Fibroblast of skin of scalp (primary cell): ENCODE measurements around the gene C2orf92.
A peak's percentile ranks its signal among the peaks of the same experiment; 100 is the strongest.

Experiments
- DNase-seq: peaks from one replicate; pipeline ENCODE4 v3.0.0-alpha.2; 2013

Gene C2orf92

DNA sequence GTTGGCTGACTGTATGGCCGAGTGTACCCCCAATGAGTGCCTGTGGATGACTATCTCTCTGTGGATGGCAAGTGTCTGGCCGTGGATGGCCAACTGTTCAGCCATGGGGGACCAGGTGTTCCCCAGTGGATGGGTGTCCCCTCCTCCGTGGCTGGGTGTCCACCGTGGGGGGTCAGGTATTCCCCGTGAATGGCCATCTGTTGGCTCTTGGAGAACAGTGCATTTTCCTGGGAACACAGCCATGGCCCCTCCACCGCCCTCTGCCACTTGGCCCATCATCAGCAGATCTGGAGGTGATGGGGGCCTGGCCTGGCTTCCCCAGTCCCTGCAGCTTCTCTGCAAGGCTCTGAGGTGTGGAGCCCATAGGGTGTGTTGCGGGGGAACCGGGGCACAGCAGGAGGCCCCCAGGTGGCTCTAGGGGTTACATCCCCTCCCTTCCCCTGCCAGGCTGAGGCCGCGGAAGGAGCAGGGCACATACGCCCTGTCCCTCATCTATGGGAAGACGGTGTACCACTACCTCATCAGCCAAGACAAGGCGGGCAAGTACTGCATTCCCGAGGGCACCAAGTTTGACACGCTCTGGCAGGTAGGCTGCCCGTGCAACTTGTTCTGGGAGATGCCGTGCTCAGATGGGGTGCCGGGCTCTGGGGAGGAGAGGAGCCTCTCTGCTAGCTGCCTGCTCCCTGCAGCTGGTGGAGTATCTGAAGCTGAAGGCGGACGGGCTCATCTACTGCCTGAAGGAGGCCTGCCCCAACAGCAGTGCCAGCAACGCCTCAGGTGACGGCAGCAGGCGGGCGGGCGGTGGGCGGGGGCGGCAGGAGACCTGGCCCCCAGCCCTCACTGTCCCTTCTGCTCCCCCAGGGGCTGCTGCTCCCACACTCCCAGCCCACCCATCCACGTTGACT is 63.2 kb downstream of the C2orf92 start:
- no peak for DNase-seq

DNA sequence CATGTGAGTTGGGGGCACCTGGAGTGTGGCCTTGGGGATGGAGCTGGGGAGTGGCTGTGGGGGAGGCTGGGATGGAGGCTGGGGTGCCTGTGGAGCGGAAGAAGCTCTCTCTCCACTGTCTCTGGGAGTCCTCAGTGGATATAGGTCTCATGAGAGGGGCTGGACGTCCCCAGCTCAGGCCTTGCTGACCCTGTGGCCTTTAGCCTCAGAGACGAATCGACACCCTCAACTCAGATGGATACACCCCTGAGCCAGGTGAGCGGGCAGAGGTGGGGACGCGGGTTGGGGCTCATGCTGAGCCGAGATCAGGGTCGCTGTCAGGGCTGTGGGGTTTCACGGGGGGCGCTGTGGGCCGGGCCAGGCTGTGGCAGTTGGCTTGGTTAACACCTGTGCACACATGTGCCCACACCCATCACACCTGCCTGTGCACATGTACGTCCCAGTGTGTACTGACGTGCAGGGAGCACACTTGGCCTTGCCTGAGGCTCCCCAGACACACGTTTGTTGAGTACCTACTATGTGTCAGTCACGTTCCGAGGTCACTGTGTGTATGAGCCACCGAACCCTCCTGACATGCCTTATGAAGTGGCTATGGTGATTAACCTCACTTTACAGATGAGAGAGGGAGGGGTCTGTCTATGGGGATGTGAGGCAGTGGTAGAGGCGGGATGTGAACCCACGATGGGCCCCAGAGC is 64.0 kb downstream of the C2orf92 start:
- no peak for DNase-seq

DNA sequence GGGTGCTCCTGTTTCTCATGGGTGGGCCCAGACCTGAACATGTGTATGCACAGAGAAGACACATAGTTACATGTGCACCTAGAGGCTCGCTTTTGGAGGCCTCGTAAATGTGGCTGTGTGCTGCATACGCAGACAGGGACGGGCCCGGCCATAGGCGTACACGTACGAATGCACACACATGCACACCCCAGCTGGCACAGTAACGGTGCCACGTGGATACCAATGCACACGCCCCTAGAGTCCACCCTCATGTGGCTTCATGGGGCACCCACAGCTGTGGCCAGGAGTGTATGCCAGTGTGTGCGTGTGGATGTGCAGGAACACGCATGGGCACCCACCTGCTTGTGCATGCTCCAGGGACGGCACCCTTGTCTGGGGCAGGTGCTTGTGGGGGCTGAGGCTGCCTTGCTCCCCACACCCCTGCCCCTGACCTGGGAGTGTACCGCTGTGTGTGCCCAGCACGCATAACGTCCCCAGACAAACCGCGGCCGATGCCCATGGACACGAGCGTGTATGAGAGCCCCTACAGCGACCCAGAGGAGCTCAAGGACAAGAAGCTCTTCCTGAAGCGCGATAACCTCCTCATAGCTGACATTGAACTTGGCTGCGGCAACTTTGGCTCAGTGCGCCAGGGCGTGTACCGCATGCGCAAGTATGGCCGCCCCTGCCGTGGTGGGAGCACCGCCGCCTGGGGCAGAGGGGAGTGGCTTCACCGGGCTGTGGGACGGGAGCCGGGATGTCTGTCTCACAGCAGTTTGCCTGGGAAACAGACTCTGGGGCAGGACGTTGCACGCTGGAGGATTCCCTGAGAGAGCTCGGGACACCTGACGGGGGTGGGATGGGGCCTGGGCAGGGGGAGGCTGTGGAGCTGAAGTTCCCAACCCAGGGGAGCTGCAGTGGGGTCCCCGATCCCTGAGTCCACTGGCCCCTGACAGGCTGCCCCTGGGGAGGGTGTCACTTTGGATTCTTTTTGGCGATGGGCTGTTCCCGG is 64.8 kb downstream of the C2orf92 start:
- no peak for DNase-seq

DNA sequence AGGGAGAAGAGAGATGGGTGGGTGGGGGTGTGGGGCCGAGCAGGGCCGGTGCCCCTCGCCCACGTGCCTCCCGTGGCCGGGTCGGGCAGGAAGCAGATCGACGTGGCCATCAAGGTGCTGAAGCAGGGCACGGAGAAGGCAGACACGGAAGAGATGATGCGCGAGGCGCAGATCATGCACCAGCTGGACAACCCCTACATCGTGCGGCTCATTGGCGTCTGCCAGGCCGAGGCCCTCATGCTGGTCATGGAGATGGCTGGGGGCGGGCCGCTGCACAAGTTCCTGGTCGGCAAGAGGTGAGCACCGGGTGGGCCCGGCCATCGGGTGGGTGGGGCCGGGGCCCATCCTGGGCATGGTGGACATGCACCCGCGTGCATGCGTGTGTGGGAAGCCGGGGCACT is 65.6 kb downstream of the C2orf92 start:
- no peak for DNase-seq

DNA sequence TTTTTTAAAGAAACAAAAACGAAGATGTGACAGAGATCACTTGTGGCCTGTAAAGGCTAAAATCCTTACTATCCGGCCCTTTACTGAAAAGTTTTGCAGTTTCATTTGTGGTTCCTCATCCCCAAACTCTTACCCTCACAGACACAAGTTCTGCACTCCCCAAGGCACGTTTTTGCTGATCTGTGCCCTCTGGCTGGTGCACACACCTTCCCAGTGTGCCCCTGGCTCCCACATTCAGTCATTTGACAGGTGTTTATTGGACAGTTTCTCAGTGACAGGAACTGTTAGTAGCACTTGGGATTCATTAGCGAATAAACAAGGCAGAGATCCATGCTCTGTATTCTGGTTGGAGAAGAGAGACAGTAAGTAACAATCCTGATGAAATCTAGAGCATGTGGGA is 66.7 kb downstream of the C2orf92 start:
- DNase-seq = no peak

DNA sequence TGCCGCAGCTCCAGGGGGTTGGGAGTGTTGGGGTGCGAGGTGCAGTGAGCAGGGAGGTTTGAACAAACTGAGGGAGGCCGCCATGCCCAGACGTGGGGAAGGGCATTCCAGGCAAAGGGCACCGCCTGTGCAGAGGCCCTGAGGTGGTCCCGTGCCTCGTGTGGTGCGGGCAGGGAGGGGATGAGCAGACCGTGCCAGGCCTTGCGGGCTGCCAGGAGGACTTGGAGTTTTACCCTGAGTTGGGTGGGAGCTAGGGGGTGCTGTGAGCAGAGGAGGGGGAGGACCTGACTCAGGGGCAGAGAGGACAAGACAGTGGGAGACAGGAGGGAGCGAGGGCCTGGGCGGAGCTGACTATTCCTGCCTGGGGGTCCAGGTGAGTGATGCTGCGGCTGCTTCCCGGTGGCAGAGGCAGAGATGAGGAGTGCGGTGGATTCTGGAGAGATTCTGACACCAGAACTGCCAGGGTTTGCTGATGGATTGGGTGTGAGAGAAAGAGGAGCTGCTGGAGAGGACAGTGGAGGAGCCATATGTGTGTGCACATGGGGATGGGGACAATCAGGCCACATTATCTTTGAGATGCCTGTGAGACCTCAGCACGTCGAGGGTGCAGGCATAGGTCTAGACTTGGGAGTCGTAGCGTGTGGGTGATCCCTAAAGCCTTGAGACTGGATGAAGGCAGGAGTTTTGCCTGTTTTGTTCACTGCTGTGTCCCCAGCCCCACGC is 67.3 kb downstream of the C2orf92 start:
- DNase-seq = no peak

GRCh38 chr2:97737421-97738178 is 68.1 kb downstream of the C2orf92 start:
- no peak for DNase-seq

GRCh38 chr2:97738179-97739019 is 68.9 kb downstream of the C2orf92 start:
- DNase-seq = no peak

DNA sequence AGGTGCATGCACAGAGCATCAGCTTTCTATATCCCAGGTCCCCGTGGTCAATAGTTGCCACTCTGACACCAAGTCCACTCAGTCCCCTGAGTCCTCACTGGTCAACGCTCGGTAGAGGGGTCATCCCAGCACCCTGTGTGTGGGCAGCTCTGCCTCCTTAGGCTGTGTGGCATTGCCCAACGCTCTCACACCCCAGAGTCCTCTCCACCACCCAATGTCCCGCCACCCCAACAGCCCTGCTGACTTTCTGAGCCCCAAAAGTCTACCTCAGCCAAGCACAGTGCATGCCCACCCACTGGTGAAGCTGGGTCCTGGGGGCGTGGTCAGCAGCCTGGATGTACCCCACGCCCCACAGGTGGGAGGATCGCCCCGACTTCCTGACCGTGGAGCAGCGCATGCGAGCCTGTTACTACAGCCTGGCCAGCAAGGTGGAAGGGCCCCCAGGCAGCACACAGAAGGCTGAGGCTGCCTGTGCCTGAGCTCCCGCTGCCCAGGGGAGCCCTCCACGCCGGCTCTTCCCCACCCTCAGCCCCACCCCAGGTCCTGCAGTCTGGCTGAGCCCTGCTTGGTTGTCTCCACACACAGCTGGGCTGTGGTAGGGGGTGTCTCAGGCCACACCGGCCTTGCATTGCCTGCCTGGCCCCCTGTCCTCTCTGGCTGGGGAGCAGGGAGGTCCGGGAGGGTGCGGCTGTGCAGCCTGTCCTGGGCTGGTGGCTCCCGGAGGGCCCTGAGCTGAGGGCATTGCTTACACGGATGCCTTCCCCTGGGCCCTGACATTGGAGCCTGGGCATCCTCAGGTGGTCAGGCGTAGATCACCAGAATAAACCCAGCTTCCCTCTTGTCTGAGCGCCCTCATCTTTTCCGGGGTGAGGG is 69.7 kb downstream of the C2orf92 start:
- no peak for DNase-seq

DNA sequence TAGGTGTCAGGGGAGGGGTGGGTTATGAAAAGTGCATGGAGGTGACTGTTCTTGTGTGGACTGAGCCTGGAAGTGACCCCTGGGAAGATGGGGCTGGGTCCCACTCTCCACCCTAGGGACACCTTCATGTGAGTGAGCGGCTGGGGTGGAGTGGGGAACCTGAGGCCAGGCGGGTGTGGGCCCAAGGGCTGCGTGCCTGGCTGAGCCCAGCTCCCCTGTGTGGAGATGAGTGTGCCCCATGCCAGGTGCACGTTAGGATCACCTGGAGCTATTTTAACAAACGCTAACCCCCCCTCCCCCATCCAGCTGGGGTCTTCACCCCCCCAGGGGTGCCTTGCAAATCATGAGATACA is 70.4 kb downstream of the C2orf92 start:
- no peak for DNase-seq

GRCh38 chr2:97740590-97741182 is 71.2 kb downstream of the C2orf92 start:
- DNase-seq = peak; percentile 36

DNA sequence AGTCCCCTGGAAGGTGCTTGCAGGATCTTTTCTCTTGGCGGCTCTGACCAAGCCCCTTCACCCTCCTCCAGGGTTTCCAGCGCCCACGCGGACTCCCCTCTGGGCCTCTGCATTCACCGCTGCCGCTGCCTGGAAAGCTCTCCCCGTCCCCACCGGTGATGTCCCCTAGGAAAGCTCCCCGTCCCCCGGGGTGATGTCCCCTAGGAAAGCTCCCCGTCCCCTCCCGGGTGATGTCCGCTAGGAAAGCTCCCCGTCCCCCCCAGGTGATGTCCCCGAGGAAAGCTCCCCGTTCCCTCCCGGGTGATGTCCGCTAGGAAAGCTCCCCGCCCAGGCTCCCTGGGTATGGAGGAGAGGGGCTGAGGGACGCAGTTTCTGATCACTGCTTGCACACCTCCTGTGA is 71.7 kb downstream of the C2orf92 start:
- DNase-seq = no peak

DNA sequence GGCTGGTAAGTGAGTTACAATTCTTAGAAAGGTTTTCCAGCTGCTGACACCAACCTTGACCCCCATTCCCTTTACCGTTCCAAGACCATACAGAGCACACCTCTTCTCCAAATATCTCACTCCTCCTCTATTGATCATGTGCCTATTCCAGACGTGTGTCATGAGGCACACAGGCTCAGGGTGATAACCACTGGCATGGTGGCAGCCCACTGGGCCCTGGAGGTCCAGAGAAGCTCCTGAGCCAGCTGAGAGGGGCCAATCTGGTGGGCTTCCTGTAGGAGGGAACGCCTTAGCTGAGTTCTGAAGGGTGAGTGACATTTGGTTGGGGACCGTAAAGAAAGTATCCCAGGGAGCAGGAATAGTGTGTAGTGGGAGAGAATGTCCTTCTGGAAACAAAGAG is 72.2 kb downstream of the C2orf92 start:
- DNase-seq = no peak

GRCh38 chr2:97742381-97742847 is 72.9 kb downstream of the C2orf92 start:
- DNase-seq = no peak

DNA sequence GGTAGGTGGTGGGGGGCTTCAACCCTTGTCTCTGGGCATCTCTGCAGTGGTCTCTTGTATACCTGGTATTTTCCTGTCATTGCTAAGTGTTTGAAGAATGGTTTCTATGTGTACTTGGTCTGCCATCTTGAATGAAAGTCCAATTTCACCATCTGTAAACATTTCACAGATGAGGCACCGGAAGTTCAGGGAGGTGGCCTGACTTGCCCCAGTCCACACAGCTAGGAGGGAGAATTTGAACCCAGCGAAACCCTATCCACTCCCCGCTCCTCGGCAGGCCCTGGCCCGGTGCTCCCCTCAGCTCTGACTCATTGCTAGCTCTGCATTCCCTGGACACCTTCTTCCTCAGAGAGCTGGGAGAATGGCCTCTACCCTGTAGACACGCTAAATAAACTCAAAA is 74.4 kb downstream of the C2orf92 start:
- DNase-seq = no peak

DNA sequence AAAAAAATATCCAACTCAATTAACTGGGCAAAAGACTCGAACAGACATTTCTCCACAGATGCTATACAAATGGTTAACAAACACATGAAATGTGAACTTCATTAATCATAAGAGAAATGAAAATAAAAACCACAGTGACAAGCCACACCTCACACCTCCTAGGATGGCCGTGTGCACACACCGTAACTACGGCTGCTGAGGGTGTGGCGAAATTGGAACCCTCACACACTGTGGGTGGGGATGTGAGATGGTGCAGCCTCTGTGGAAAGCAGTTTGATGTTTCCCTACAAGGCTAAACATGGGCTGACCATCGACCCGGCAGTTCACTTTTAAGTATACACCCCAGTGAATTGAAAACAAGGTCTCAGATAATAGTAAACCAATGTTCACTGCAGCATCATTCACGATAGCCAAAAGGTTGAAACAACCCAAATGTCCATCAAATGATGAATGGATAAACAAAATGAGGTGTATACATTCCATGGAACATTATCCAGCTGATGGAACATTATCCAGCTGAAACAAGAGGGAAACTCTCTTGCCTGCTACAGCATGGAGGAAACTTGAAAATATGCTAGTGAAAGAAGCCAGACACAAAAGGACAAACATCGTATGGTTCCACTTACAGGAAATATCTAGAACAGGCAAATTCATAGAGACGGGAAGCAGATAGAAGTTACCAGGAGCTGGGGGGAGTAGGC is 76.1 kb downstream of the C2orf92 start:
- DNase-seq = no peak

- no peak for DNase-seq
Measured at GRCh38 chr2:97747285-97747684, 77.8 kb downstream of the C2orf92 start.

GRCh38 chr2:97747716-97748115 is 78.2 kb downstream of the C2orf92 start:
- DNase-seq = peak; percentile 48
